IPS-18c (cell line): Measurements from ENCODE around the gene SLC10A4.

Experiments
- H3K4me3 ChIP-seq: 2 replicates; pipeline ENCODE4 v1.7.0; 2013; ENCODE audit warnings: low read depth, mild to moderate bottlenecking, low read length, moderate library complexity; ENCODE audit not compliant: insufficient read depth
- H3K9me3 ChIP-seq: one replicate; pipeline ENCODE4 v1.6.1; 2013; ENCODE audit warnings: mild to moderate bottlenecking, low read length, moderate library complexity; ENCODE audit not compliant: control insufficient read depth, insufficient read depth

Gene SLC10A4

DNA sequence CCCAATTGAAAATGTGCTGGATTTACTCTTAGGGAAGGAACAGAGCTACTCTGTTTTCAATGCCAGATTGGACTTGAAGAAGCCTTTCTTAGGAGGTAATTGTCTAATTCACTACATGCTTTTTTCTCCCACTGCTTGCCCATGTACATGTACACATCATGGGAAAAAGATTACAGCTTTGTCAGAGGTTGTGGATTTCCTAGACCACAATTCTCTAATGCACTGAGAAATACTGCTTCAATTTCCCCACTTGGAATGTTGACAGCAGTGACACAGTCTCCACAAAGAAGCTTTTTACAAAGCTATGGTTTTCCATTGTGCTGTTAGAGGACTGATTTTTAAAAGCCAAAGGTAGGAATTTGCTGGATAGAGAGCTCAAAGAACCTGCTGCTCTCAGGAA is 26.4 kb downstream of the SLC10A4 start:
- no peak overlapping the region for H3K4me3 ChIP-seq
- H3K9me3 ChIP-seq = no peaks in the 10 kb centered on the region

DNA sequence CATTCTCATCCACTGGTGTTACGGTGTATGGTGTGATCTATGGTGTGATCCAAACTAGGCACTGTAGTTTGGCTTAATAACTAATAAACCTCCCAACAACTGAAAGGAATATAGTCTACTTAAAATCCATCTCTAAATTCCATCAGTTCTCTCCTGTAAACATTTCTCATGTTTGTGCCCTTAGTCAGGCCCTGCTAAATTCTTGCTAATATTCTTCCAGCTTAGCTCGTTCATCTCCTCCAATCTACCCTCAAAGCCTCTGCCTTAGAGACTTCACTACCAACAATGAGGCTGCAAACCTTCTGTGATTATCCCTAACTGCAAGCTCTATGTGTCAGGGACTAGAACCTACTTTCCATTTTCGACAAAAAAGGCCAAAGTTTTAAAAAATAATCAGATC is 35.0 kb downstream of the SLC10A4 start:
- H3K4me3 ChIP-seq = no peak overlapping the region
- H3K9me3 ChIP-seq = no peaks in the 10 kb centered on the region

DNA sequence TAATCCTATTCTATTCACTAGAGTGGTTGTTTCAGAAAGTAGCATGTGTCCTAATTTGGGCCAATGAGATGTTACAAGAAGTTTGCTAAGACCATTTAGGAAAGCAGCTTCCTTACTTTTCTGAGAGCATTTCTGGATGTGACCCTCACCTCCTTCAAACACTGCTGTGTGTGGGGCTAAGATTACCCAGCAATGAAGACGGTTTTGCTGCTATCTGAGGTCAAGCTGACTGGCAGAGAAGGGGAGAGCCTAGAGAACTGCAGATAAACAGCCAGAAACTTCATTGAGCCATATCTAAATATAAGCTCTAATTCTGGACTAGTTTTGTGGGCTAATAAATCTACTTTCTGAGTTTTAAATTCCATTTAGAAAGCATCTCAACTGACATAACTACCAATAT is 43.3 kb downstream of the SLC10A4 start:
- no peak overlapping the region for H3K4me3 ChIP-seq
- no peaks in the 10 kb centered on the region for H3K9me3 ChIP-seq

DNA sequence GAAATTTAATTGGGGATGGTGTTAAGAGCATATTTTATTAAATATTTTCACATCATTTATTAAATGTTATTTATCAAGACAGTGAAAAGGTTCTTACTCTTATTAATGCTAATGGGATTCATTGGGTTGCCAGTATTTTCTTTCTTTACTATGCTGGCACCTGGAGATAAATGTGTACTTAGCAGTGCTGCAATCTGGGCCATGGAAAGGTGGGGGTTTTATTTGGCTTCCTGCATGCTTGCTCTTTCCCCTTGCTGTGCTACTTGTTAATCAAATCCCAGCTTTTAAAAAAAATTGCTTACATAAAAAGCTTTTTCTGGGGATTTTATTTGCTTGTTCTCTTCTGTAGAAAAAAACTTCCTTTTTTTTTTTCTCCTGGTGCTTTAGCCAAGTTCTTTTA is 55.2 kb downstream of the SLC10A4 start:
- H3K9me3 ChIP-seq = no peaks in the 10 kb centered on the region
- H3K4me3 ChIP-seq = no peak overlapping the region
